ENCODE results near the gene SCD5. TPM values are rescaled to one million over a fixed set of nuclear protein-coding genes. Genes with fewer than 3 reads are reported as not detected.

SCD5 gene
- polyA plus RNA-seq, 2 of the 4 experiments (the other 2 are of a cell fraction): 9.8 to 11.9 TPM

DNA sequence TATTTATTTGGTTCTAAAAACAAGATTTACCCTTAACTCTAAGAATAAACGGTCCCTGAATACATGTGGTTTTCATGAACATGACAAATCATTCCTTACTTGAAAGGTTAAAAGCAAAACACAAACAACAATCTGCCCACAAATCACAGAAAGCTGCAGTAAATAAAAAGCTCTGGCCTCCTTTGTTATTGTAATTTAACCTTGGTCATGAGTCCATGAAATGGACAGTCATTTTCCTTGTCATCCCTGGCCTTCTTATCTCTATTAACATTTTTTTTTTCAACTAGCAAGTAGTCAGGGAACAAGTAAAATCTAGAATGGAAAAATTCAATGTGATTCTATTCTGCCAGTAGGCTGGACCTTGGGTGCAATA, 92.7 kb downstream of the SCD5 start (continued):
- no peak for TF ChIP-seq ATOH8 (CRISPR knock-in tag; IDR thresholded peaks at IDR 0.05; ENCODE audit: low read depth)

GRCh38 chr4:82705169-82705927, 93.2 kb downstream of the SCD5 start:
- H3K4me3 ChIP-seq: no peak overlapping the region
- no peak for TF ChIP-seq SREBF2 (IDR thresholded peaks at IDR 0.05)
- no peaks in the 10 kb centered on the region for H3K4me1 ChIP-seq
- no peaks in the 10 kb centered on the region for H3K9me3 ChIP-seq
- CTCF ChIA-PET: interaction anchor here (0.9 kb wide), 1 partner anchor 34 kb away, joined by 3 read pairs; no protein-coding TSS in a partner anchor
- 79% methylated on average over 5 of the region's 7 CpGs for WGBS (ENCODE audit: missing lambda C conversion rate)
- POLR2A ChIA-PET: no interaction called here
- ATAC-seq (no peak), DNase-seq (ENCODE audit: low read depth in 1 of 2, low spot score in 1 of 2) (no peak), FAIRE-seq (no peak)
- H3K27ac ChIP-seq: no peak overlapping the region
- no peak overlapping the region for H3K4me2 ChIP-seq

GRCh38 chr4:82704156-82704555, 94.4 kb downstream of the SCD5 start:
- WGBS (ENCODE audit: missing lambda C conversion rate): 89% methylated on average over 6 of the region's 6 CpGs
- no peaks in the 10 kb centered on the region for H3K9me3 ChIP-seq
- DNase-seq (ENCODE audit: low read depth in 1 of 2, low spot score in 1 of 2) (no peak), ATAC-seq (no peak), FAIRE-seq (no peak)
- CTCF ChIA-PET: no interaction called here
- no peak overlapping the region for H3K27ac ChIP-seq
- no peaks in the 10 kb centered on the region for H3K4me1 ChIP-seq
- POLR2A ChIA-PET: no interaction called here
- H3K4me3 ChIP-seq: no peak overlapping the region
- no peak for TF ChIP-seq POLR2AphosphoS2 (conservative IDR thresholded peaks at IDR 0.05; ENCODE audit: low read length)
- TF ChIP-seq RFX5 (IDR thresholded peaks at IDR 0.05): no peak
- TF ChIP-seq FOSL2 (IDR thresholded peaks at IDR 0.05): no peak
- no peak for TF ChIP-seq FOSL2 (CRISPR knock-in tag; IDR thresholded peaks at IDR 0.05)
- TF ChIP-seq SMC3 (IDR thresholded peaks at IDR 0.05): no peak
- TF ChIP-seq HOXB13 (CRISPR knock-in tag; IDR thresholded peaks at IDR 0.05; ENCODE audit: low read depth): no peak
- no peak for TF ChIP-seq FOXS1 (CRISPR knock-in tag; IDR thresholded peaks at IDR 0.05)
- no peak for TF ChIP-seq FOSB (CRISPR knock-in tag; IDR thresholded peaks at IDR 0.05)
- no peak for TF ChIP-seq JUNB (IDR thresholded peaks at IDR 0.05)
- TF ChIP-seq, protein P1, sequence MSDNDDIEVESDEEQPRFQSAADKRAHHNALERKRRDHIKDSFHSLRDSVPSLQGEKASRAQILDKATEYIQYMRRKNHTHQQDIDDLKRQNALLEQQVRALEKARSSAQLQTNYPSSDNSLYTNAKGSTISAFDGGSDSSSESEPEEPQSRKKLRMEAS (IDR thresholded peaks at IDR 0.05): no peak
- TF ChIP-seq, protein P2, sequence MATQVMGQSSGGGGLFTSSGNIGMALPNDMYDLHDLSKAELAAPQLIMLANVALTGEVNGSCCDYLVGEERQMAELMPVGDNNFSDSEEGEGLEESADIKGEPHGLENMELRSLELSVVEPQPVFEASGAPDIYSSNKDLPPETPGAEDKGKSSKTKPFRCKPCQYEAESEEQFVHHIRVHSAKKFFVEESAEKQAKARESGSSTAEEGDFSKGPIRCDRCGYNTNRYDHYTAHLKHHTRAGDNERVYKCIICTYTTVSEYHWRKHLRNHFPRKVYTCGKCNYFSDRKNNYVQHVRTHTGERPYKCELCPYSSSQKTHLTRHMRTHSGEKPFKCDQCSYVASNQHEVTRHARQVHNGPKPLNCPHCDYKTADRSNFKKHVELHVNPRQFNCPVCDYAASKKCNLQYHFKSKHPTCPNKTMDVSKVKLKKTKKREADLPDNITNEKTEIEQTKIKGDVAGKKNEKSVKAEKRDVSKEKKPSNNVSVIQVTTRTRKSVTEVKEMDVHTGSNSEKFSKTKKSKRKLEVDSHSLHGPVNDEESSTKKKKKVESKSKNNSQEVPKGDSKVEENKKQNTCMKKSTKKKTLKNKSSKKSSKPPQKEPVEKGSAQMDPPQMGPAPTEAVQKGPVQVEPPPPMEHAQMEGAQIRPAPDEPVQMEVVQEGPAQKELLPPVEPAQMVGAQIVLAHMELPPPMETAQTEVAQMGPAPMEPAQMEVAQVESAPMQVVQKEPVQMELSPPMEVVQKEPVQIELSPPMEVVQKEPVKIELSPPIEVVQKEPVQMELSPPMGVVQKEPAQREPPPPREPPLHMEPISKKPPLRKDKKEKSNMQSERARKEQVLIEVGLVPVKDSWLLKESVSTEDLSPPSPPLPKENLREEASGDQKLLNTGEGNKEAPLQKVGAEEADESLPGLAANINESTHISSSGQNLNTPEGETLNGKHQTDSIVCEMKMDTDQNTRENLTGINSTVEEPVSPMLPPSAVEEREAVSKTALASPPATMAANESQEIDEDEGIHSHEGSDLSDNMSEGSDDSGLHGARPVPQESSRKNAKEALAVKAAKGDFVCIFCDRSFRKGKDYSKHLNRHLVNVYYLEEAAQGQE (IDR thresholded peaks at IDR 0.05): no peak
- no peak for TF ChIP-seq HOXA7 (CRISPR knock-in tag; IDR thresholded peaks at IDR 0.05)
- TF ChIP-seq SREBF2 (IDR thresholded peaks at IDR 0.05): no peak
- no peak for TF ChIP-seq CBX8 (IDR thresholded peaks at IDR 0.05)
- TF ChIP-seq EHMT2 (IDR thresholded peaks at IDR 0.05; ENCODE audit: low read depth): no peak
- no peak overlapping the region for H3K4me2 ChIP-seq

GRCh38 chr4:82698412-82698811, 100.2 kb downstream of the SCD5 start:
- TF ChIP-seq, protein P1 (IDR thresholded peaks at IDR 0.05): no peak
- TF ChIP-seq CEBPB (IDR thresholded peaks at IDR 0.05) (no peak), RFX5 (IDR thresholded peaks at IDR 0.05) (no peak)
- CTCF ChIA-PET: interaction anchor here (2.7 kb wide), 1 partner anchor 41 kb away, joined by 8 read pairs; no protein-coding TSS in a partner anchor
- Histone ChIP-seq H3K4me1 (no peaks in the 10 kb centered on the region), H3K27ac (no peak overlapping the region), H3K9me3 (no peaks in the 10 kb centered on the region), H3K4me2 (no peak overlapping the region), H3K4me3 (no peak overlapping the region)
- FAIRE-seq (no peak), DNase-seq (ENCODE audit: low read depth in 1 of 2, low spot score in 1 of 2) (no peak), ATAC-seq (no peak)
- POLR2A ChIA-PET: no interaction called here
- WGBS (ENCODE audit: missing lambda C conversion rate): 67% methylated on average over 2 of the region's 2 CpGs

Measured in A549 (cell line).